GM21423 (cell line): ENCODE data around the gene LNPEP.

Source experiments
- ATAC-seq: cut with Tn5 transposase; IDR thresholded peaks from one replicate; pipeline ENCODE4 v1.9.1; 2021; ENCODE audit warnings: mild to moderate bottlenecking, moderate library complexity; ENCODE audit not compliant: unreplicated experiment

LNPEP gene

GRCh38 chr5:96935559-96936430, at the start of gene LNPEP:
LNPEP (plus strand) TSS chr5:96936080; CDS start chr5:96936156, 76 bp downstream.
- ATAC-seq = peak; percentile 48

- ATAC-seq = no peak
Measured at GRCh38 chr5:96893342-96893741, 42.5 kb upstream of the LNPEP start.

GRCh38 chr5:96896276-96896675, 39.6 kb upstream of the LNPEP start:
- ATAC-seq = peak; percentile 86

DNA sequence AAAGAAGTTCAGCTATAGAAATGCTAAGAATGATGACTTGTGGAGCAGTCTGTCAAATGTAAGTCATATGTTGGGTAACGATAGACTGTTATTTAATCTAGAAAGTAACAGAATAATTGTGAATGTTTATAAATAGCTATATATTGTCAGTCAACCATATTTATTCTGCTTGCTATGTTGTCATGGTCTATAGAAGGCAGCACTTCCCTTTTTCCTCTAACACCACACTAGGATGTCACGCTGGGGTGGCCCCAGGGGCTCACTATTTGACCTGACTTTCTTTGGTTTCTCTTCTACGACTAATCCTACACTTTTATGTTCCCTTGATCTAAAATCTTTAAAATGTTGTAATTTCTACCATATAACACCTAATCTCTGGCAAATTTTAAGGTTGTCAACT, 39.1 kb upstream of the LNPEP start:
- ATAC-seq = peak; percentile 94

- ATAC-seq = no peak
Measured at GRCh38 chr5:96901384-96901783, 34.5 kb upstream of the LNPEP start.

- no peak for ATAC-seq
Measured at GRCh38 chr5:96901841-96902240, 34.0 kb upstream of the LNPEP start.

DNA sequence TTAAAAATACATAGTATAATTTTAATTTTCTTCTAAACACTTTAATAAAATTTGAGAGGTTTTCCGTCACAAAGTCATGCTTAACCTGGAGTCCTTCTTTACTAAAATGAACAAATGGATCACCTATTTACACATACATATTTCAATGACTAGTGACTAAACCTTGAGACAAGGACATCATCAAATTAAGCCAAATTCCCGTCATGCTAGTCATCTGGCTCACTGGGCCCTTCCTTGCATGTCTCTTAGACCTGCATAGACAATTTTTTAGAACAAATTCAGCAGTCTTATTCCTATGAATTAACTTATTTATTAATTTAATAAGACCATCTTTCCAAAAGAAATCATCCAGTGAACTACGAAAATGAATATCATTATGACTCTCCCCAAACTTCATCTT, 33.0 kb upstream of the LNPEP start:
- no peak for ATAC-seq

DNA sequence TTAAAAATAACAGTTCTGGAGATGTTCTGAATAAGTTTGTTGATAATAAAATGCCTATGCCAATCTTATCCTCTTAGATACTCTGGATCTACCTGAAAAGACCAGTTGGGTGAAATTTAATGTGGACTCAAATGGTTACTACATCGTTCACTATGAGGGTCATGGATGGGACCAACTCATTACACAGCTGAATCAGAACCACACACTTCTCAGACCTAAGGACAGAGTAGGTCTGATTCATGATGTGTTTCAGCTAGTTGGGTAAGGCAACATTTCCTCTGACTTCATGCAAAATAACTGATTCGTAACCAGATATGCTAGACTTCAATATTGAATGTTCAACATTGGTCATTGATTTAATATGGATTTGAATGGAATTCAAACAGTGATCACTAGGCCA, 32.6 kb upstream of the LNPEP start:
- ATAC-seq = no peak

GRCh38 chr5:96904054-96904931, 31.6 kb upstream of the LNPEP start:
- no peak for ATAC-seq

GRCh38 chr5:96905864-96906263, 30.0 kb upstream of the LNPEP start:
- no peak for ATAC-seq

DNA sequence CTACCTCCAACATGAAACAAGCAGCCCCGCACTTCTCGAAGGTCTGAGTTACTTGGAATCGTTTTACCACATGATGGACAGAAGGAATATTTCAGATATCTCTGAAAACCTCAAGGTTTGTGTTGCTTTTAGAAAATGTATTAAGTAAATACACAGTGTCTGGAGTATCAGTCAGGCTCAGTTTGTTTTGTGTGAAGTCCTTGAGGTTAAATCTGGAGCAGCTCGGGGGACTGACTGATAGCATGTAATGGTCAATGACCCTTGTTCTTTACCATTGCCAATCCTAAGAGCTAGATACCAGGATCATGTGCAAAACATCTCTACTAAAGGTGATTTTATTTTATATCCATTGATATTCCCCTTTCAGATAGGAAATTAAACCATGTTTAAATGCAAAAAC, 26.9 kb upstream of the LNPEP start:
- ATAC-seq = no peak

DNA sequence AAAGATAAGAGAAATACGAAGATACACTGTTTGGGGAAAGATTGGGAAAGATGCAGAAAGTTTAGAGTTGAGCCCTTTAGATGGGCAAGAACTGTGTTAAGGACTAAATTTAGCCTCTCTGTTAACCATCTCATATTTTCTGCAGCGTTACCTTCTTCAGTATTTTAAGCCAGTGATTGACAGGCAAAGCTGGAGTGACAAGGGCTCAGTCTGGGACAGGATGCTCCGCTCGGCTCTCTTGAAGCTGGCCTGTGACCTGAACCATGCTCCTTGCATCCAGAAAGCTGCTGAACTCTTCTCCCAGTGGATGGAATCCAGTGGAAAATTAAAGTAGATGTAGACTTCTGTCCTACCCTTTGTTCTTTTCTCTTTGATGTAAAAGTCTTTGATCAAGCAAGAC, 26.4 kb upstream of the LNPEP start:
- no peak for ATAC-seq

- no peak for ATAC-seq
Measured at GRCh38 chr5:96911139-96911538, 24.7 kb upstream of the LNPEP start.

DNA sequence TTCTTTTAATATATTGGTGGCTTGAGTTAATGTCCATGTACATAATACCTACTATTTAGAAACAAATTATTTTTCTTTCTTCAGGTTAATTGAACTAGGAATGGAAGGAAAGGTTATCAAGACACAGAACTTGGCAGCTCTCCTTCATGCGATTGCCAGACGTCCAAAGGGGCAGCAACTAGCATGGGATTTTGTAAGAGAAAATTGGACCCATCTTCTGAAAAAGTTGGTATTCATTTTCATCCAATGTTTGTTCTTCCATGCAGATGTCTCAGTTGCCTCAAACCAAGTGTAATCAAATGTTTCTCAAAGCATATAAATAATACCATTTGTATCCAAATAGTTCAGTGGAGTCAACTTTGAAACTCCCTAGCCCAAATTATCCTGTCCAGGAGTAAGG, 22.6 kb upstream of the LNPEP start:
- ATAC-seq = no peak

DNA sequence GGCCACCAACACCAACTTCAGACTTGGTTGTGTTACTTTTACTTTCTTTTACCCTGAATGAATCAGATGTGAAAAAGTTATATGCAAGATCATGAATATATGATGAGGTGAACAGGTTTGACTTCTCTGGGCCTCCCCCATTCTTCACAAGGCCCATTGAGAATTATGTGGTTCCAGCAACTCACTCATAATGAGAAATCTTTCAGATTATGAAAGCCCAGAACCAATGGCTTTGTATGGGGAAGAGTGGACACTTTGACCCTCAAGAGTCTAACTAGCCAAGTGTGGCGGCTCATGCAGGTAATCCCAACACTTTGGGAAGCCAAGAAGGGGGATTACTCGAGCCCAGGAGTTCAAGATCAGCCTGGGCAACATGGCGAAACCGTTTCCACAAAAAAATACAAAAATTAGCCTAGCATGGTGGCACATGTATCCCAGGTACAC, 16.1 kb upstream of the LNPEP start:
- peak; percentile 62 for ATAC-seq

DNA sequence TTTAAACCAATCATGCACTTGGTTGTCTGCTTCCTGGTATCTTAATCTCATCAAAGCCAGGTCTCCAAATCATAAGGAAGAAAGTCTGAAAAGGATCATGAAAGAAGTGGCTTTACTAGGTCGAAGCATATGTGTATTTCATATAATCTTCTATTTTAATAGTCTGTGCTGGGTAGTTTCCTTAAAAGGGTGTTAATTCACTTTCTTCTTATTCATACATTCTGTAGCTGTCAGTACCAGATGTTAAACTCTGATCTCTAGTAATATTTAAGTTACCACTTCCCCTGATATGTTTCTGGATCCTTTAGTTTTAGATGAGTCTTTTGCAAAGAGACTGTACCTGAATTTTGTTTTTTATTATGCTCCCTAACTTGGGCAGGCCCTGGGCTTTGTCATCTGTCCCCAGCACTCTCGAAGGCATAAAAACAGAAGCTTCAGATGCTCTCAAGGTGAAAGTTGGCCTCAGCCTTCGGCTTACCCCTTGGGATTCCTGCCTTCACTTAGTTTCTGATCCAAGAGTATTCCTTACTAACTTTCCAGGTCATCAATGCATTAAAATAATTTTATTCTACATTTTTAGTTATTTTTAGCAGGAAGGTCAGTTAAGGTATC, 15.0 kb upstream of the LNPEP start:
- no peak for ATAC-seq

DNA sequence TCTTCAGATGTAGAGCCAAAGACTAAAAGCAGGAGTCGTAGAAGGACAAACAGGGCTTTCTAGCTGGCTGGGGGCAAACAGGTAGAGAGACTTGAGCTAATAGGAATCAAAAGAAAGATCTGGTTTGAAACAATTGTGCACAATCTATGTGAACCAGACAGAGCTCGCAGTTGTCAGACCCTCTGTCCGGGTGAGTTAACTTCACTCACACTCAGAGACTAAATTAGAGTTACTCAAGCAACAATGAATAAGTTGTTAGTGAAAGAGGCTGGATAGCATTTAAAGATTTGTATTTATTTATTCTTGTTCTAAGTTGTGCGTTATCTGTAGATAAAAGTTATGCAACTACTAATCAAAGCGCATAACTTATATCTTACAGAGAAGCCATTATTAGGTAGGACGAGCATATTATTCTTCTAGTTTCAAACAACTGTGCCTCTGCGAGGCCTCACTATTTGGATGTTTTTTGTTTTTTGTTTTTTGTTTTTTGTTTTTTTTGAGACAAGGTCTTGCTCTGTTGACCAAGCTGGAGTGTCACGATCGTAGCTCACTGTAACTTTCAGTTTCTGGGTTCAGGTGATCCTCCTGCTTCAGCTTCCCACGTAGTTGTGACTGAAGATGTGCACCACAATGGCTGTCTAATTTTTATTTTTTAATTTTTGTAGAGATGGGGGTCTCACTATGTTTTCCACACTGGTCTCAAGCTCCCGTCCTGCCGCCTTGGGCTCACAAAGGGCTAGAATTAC, 13.2 kb upstream of the LNPEP start:
- ATAC-seq = no peak

- no peak for ATAC-seq
Measured at GRCh38 chr5:96924016-96924443, 11.8 kb upstream of the LNPEP start.

GRCh38 chr5:96926276-96926675, 9.6 kb upstream of the LNPEP start:
- ATAC-seq = no peak

- ATAC-seq = no peak
Measured at GRCh38 chr5:96927008-96927407, 8.9 kb upstream of the LNPEP start.
